GM10266 (cell line): ENCODE data around the gene DRC1.

Experiments
- DNase-seq: peaks from one replicate; pipeline ENCODE4 v3.0.0; 2012; ENCODE audit errors: extremely low spot score
- CTCF ChIP-seq: IDR thresholded peaks from 2 replicates; pipeline ENCODE4 v1.5.1; 2012; ENCODE audit warnings: mild to moderate bottlenecking, low read depth; ENCODE audit not compliant: control insufficient read depth, insufficient read depth; ENCODE audit errors: missing control alignments

DRC1 gene

DNA sequence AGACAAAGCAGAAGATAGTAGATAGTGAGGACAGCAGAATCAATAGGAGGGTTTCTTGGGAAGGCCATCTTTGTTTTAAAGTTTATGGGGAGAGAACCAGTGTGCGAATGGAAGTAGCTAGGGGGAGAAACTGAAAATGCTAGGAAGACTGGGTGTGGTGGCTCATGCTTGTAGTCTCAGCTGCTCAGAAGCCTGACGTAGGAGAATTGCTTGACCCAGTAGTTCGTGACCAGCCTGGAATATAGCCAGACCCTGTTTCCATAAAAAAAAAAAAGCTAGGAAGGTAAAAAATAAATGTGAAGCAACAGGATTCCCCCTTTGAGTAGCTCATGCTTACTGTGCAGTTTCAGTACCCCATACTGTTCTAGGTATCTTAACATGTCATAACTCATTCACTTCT lies 19.2 kb upstream of the DRC1 start:
- DNase-seq: no peak
- TF ChIP-seq CTCF: no peak

GRCh38 chr2:26384183-26384582 lies 17.5 kb upstream of the DRC1 start:
- TF ChIP-seq CTCF: no peak
- no peak for DNase-seq

GRCh38 chr2:26384597-26384996 lies 17.1 kb upstream of the DRC1 start:
- no peak for DNase-seq
- TF ChIP-seq CTCF: no peak

DNA sequence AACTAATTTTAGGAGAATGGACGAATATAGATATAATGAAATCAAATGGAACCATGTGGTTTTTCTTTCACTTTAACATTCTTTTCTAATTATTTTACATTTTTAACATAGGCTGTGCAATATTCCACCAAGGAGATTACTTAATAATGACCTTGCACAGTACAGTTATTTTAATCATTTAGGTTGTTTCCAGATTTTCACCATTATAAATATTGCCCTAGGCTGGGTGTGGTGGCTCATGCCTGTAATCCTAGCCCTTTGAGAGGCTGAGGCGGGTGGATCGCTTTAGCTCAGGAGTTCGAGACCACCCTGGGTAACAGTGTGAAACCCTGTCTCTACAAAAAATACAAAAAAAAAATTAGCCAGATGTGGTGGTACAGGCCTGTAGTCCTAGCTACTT lies 14.5 kb upstream of the DRC1 start:
- TF ChIP-seq CTCF: no peak
- DNase-seq: no peak

DNA sequence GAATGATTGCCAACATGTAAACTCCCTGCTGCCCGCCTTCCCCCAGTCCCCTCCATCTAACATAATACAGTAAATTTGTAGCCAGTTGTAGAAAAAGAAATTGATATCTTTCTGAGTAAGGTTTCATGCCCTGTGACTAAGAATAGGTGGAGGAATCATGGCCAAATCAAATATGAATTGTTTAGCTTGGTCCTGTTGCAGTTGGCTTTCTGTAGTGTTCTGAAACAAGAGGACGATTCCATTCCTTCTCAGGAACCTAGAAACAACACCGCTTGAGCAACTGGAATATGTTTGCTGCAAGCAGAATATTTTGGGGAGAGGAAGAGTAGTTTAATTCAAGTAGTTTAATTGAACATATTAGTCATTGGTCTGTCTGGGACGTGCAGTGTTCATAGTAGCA lies 7.0 kb upstream of the DRC1 start:
- no peak for DNase-seq
- no peak for TF ChIP-seq CTCF

GRCh38 chr2:26395394-26395793 lies 6.3 kb upstream of the DRC1 start:
- no peak for TF ChIP-seq CTCF
- DNase-seq: no peak

GRCh38 chr2:26396734-26397298 lies 4.9 kb upstream of the DRC1 start:
- TF ChIP-seq CTCF: no peak
- DNase-seq: no peak
